H1 (cell line): Measurements from ENCODE around the gene MAML1. TPM values are rescaled to one million over a fixed set of nuclear protein-coding genes. Genes with fewer than 3 reads are reported as not detected.
A peak's percentile ranks its signal among the peaks of the same experiment; 100 is the strongest.

Experiments
- CTCF ChIP-seq, 3 experiments: IDR thresholded peaks; 1 replicate in 2 of 3; 2 replicates in 1 of 3; pipeline versions ENCODE4 v1.5.1 to v1.6.1; 2011; ENCODE audit warnings: low read length in 3 of 3, mild to moderate bottlenecking in 3 of 3, inconsistent platforms in 2 of 3, low read depth in 1 of 3, moderate library complexity in 1 of 3; ENCODE audit not compliant: insufficient read depth in 1 of 3; ENCODE audit errors: control extremely low read depth in 1 of 3
- EP300 ChIP-seq, 2 experiments: IDR thresholded peaks; 1 replicate in 1 of 2; 2 replicates in 1 of 2; pipeline ENCODE4 v1.6.1; 2011 to 2012; ENCODE audit warnings: low read depth in 2 of 2, low read length in 2 of 2, mild to moderate bottlenecking in 2 of 2, borderline replicate concordance in 1 of 2, inconsistent platforms in 1 of 2, moderate library complexity in 1 of 2
- KDM1A ChIP-seq: fragments of 200-600, 300-600 bp; sonication (generic); IDR thresholded peaks from 2 replicates; pipeline ENCODE4 v1.7.1; 2016; ENCODE audit warnings: mild to moderate bottlenecking, low read length, borderline replicate concordance
- MAFK ChIP-seq: IDR thresholded peaks from 2 replicates; pipeline ENCODE4 v1.6.1; 2012; ENCODE audit warnings: low read depth, mild to moderate bottlenecking, improper control_type of control experiment, low read length
- POLR2AphosphoS5 ChIP-seq: IDR thresholded peaks from 2 replicates; pipeline ENCODE4 v1.6.1; 2011; ENCODE audit warnings: low read depth, low read length
- SIN3A ChIP-seq, 2 experiments: IDR thresholded peaks in 1 of 2; conservative IDR thresholded peaks in 1 of 2; 2 replicates each; pipeline ENCODE4 v1.6.1; 2011 to 2012; ENCODE audit warnings: low read length in 2 of 2, improper control_type of control experiment in 1 of 2, low read depth in 1 of 2, mild to moderate bottlenecking in 1 of 2
- polyA plus RNA-seq, 7 experiments: library from polyadenylated mRNA; depleted of rRNA in 3 of 7; stranded (reverse) in 5 of 7; unstranded in 2 of 7; fragments of >200 nt in 5 of 7; fragments of 200-250 nt in 2 of 7; gene quantifications; 1 replicate in 5 of 7; 2 replicates in 1 of 7; 4 replicates in 1 of 7; pipeline versions ENCODE4 v1.2.1 to v1.2.3, GENCODE V29; 2011 to 2013; ENCODE audit warnings: missing spikeins in 2 of 7, mixed read lengths in 2 of 7
- total RNA-seq: library from RNA; stranded (reverse); fragmentation: NEBNext Ultra II Directional; extraction: Animal tissue kit (Norgen Biotek cat#: 25700); gene quantifications from 2 replicates; pipeline ENCODE4 v1.2.1, GENCODE V29; 2021

The MAML1 gene
- total and polyA plus RNA-seq, 2 of the 8 experiments (the other 6 are each of a cell fraction or from before 2014, with no cell fraction given): 17.1 to 41.9 TPM

- TF ChIP-seq CTCF (IDR thresholded peaks at IDR 0.05; ENCODE audit: control extremely low read depth in 1 of 3, insufficient read depth in 1 of 3, low read depth in 1 of 3, low read length in 3 of 3) (peak in 2 of 3 experiments; percentile 64 to 72; a peak in 3 of 4 replicates), SIN3A (conservative IDR thresholded peaks at IDR 0.05 in 1 of 2, IDR thresholded peaks at IDR 0.05 in 1 of 2; ENCODE audit: low read depth in 1 of 2, low read length in 2 of 2) (peak in 1 of 2 experiments; percentile 29; a peak in 2 of 4 replicates), KDM1A (no peak), POLR2AphosphoS5 (peak; percentile 50), MAFK (no peak), EP300 (IDR thresholded peaks at IDR 0.05; ENCODE audit: borderline replicate concordance in 1 of 2, low read depth in 2 of 2, low read length in 2 of 2) (peak in 1 of 2 experiments; percentile 16; a peak in 1 of 3 replicates)
These were observed 63.5 kb downstream of the MAML1 start (continued) for GRCh38 chr5:179795863-179796833.
